K562 (cell line): Measurements from ENCODE around the gene TRIM65. TPM values are rescaled to one million over a fixed set of nuclear protein-coding genes. Genes with fewer than 3 reads are reported as not detected.

Experiments used
- DDX20 ChIP-seq: fragments of 450-650 bp; IDR thresholded peaks from 2 replicates; pipeline ENCODE4 v1.6.1; 2016; ENCODE audit warnings: missing genetic modification characterization, low read depth, mild to moderate bottlenecking, missing compliant biosample characterization, moderate library complexity
- MAFF ChIP-seq: IDR thresholded peaks from 2 replicates; pipeline ENCODE4 v1.6.1; 2012; ENCODE audit warnings: low read length, improper control_type of control experiment
- MAZ ChIP-seq, 2 experiments: fragments of 450-650 bp in 1 of 2; sonication (generic) in 1 of 2; formaldehyde crosslinking; IDR thresholded peaks in 1 of 2; conservative IDR thresholded peaks in 1 of 2; 2 replicates each; pipeline versions ENCODE4 v1.4.0 to v1.5.0; 2020; ENCODE audit warnings: mild to moderate bottlenecking in 1 of 2, missing genetic modification reagents in 1 of 2
- MCM5 ChIP-seq: fragments of 450-650 bp; IDR thresholded peaks from 2 replicates; pipeline ENCODE4 v1.6.1; 2016; ENCODE audit warnings: low read depth
- MED1 ChIP-seq: sonication (generic); formaldehyde crosslinking; IDR thresholded peaks from 2 replicates; pipeline ENCODE4 v1.8.1; 2023; ENCODE audit warnings: missing genetic modification reagents, borderline replicate concordance
- MYNN ChIP-seq, 2 experiments: sonication (generic); formaldehyde crosslinking in 1 of 2; IDR thresholded peaks; 2 replicates each; pipeline versions ENCODE4 v1.5.0 to v1.6.1; 2016 to 2020; ENCODE audit warnings: antibody characterized with exemption in 1 of 2, missing genetic modification reagents in 1 of 2
- NELFE ChIP-seq: IDR thresholded peaks from 2 replicates; pipeline ENCODE4 v1.6.1; 2011; ENCODE audit warnings: mild to moderate bottlenecking; ENCODE audit not compliant: insufficient read depth, insufficient read length
- PHF21A ChIP-seq: fragments of 450-650 bp; IDR thresholded peaks from 2 replicates; pipeline ENCODE4 v1.6.1; 2017; ENCODE audit warnings: low read depth, borderline replicate concordance
- PKNOX1 ChIP-seq: fragments of 450-650 bp; IDR thresholded peaks from 2 replicates; pipeline ENCODE4 v1.6.1; 2016
- SP1 ChIP-seq: sonication (generic); formaldehyde crosslinking; IDR thresholded peaks from 2 replicates; pipeline ENCODE4 v1.8.1; 2022; ENCODE audit warnings: mild to moderate bottlenecking, missing genetic modification reagents
- SRF ChIP-seq, 2 experiments: fragments of 250-450, 450-650 bp in 1 of 2; sonication (Bioruptor Pico) in 1 of 2; sonication (generic) in 1 of 2; formaldehyde crosslinking; IDR thresholded peaks; 2 replicates each; pipeline versions ENCODE4 v1.5.0 to v1.5.1; 2020 to 2022; ENCODE audit warnings: mild to moderate bottlenecking in 1 of 2, missing genetic modification reagents in 1 of 2
- SRSF3 ChIP-seq: fragments of 200-400 bp; formaldehyde crosslinking; IDR thresholded peaks from 2 replicates; pipeline ENCODE4 v1.6.1; 2016; ENCODE audit warnings: mild to moderate bottlenecking, low read length, moderate library complexity; ENCODE audit not compliant: insufficient read depth
- ZBTB40 ChIP-seq, 2 experiments: fragments of 450-650 bp in 1 of 2; sonication (generic) in 1 of 2; formaldehyde crosslinking in 1 of 2; IDR thresholded peaks; 2 replicates each; pipeline versions ENCODE4 v1.7.1 to v1.9.0; 2016 to 2022; ENCODE audit warnings: inconsistent platforms in 1 of 2, mild to moderate bottlenecking in 1 of 2, missing genetic modification reagents in 1 of 2
- ZNF121 ChIP-seq: sonication (generic); formaldehyde crosslinking; conservative IDR thresholded peaks from 2 replicates; pipeline ENCODE4 v1.8.0; 2022; ENCODE audit warnings: missing genetic modification reagents
- ZNF134 ChIP-seq: fragments of 250-450 bp; sonication (Bioruptor Pico); conservative IDR thresholded peaks from 2 replicates; pipeline ENCODE4 v1.4.0; 2020
- ZNF408 ChIP-seq: fragments of 250-450 bp; sonication (Bioruptor Pico); IDR thresholded peaks from 2 replicates; pipeline ENCODE4 v1.4.0; 2020; ENCODE audit warnings: low read depth, mild to moderate bottlenecking, moderate library complexity
- ZNF707 ChIP-seq: fragments of 250-450 bp; sonication (Bioruptor Pico); conservative IDR thresholded peaks from 2 replicates; pipeline ENCODE4 v1.8.0; 2022; ENCODE audit warnings: inconsistent platforms, mild to moderate bottlenecking, moderate library complexity
- polyA plus RNA-seq, 8 experiments: library from polyadenylated mRNA; depleted of rRNA in 4 of 8; stranded (reverse) in 5 of 8; unstranded in 3 of 8; fragments of >200 nt; fragmentation: Nextera tagmentation in 2 of 8; fragmentation: Illumina TruSeq in 1 of 8; extraction: Ambion mirVana in 2 of 8; extraction: Trizol in 1 of 8; gene quantifications; 2 replicates each; pipeline versions ENCODE4 v1.2.1 to v1.2.3, GENCODE V29; 2011 to 2014; ENCODE audit warnings: inconsistent platforms in 1 of 8, missing spikeins in 1 of 8
- total RNA-seq, 7 experiments: library from RNA; depleted of rRNA in 6 of 7; stranded (reverse); fragments of >200 nt in 6 of 7; fragmentation: Illumina TruSeq in 2 of 7; extraction: Trizol in 2 of 7; gene quantifications; 2 replicates each; pipeline versions ENCODE4 v1.2.1 to v1.2.3, GENCODE V29; 2011 to 2021; ENCODE audit warnings: low replicate concordance in 1 of 7

Gene TRIM65
- total and polyA plus RNA-seq, 9 of the 15 experiments (the other 6 are each of a cell fraction or from before 2014, with no cell fraction given) = 2.8 to 45.7 (median 22.9) TPM

- no peak for TF ChIP-seq SRSF3
- TF ChIP-seq MED1 = no peak
- no peak for TF ChIP-seq ZNF408
- no peak for TF ChIP-seq DDX20 (tag)
- no peak for TF ChIP-seq PHF21A
- TF ChIP-seq MAFF = no peak
- no peak; the same call in 1 of the 2 replicates for TF ChIP-seq MYNN (IDR thresholded peaks at IDR 0.05)
- no peak for TF ChIP-seq MYNN (CRISPR knock-in tag; IDR thresholded peaks at IDR 0.05)
- TF ChIP-seq SP1 (CRISPR knock-in tag) = peak; percentile 75; the same call in 1 of the 2 replicates
- TF ChIP-seq ZBTB40 (IDR thresholded peaks at IDR 0.05) = no peak
- no peak for TF ChIP-seq ZBTB40 (CRISPR knock-in tag; IDR thresholded peaks at IDR 0.05)
- TF ChIP-seq SRF (CRISPR knock-in tag; IDR thresholded peaks at IDR 0.05) = no peak; a peak in 1 of 4 replicates
- no peak for TF ChIP-seq MCM5
- TF ChIP-seq PKNOX1 = peak; percentile 9; the same call in 1 of the 2 replicates
- TF ChIP-seq ZNF134 (CRISPR knock-in tag) = no peak; the same call in 1 of the 2 replicates
- TF ChIP-seq ZNF707 (CRISPR knock-in tag) = no peak
- no peak for TF ChIP-seq NELFE
- TF ChIP-seq MAZ (CRISPR knock-in tag; conservative IDR thresholded peaks at IDR 0.05 in 1 of 2, IDR thresholded peaks at IDR 0.05 in 1 of 2) = peak in 1 of 2 experiments; percentile 84; a peak in 3 of 4 replicates
- TF ChIP-seq ZNF121 (CRISPR knock-in tag) = no peak
Measured at GRCh38 chr17:75843577-75844529, 52.9 kb downstream of the TRIM65 start, which contains the start of gene UNC13D (continued).
